ENCODE data around the gene CRYBG1. TPM values are rescaled to one million over a fixed set of nuclear protein-coding genes. Genes with fewer than 3 reads are reported as not detected.

The CRYBG1 gene
- total RNA-seq, 2 experiments from 2014 or later = 20.8 to 21.1 TPM

DNA sequence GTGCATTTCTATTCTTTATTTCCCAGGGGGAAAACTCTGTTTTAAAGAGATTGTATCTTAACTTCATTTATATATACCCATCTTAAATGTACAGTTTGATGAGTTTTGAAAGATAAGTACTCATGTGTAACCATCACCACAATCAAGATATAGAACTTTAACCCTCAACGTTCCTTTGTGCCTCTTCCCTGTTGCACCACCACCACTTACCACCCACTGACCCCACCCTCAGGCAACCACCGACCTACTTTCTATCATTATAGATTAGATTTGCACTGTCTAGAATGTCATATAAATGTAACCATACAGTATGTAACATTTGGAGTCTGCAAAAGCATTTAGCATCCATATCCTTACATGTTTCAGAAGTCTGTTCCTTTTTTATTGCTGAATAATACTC is 147.8 kb downstream of the CRYBG1 start:
- DNase-seq (no peak), ATAC-seq (no peak)
- ChIA-PET POLR2A (interaction anchor here (0.6 to 5.4 kb wide), 2 partner anchors 13 to 945 kb away, joined by 3 to 70 read pairs; no protein-coding TSS in a partner anchor), CTCF (interaction anchor here (1.1 to 7.8 kb wide), 8 partner anchors 10 to 141 kb away, joined by 3 to 136 read pairs (median 16); no protein-coding TSS in a partner anchor)
- intact Hi-C loops (cut with micrococcal nuclease) = loop anchor here (5.0 kb wide), 1 partner anchor 61 kb away; no protein-coding TSS in a partner anchor
- peaks cover 6% of the 10 kb centered on the region for H3K36me3 Mint-ChIP-seq (ENCODE audit: low read depth)
- H3K27me3 Mint-ChIP-seq = no peaks in the 10 kb centered on the region
- TF ChIP-seq, protein P1, sequence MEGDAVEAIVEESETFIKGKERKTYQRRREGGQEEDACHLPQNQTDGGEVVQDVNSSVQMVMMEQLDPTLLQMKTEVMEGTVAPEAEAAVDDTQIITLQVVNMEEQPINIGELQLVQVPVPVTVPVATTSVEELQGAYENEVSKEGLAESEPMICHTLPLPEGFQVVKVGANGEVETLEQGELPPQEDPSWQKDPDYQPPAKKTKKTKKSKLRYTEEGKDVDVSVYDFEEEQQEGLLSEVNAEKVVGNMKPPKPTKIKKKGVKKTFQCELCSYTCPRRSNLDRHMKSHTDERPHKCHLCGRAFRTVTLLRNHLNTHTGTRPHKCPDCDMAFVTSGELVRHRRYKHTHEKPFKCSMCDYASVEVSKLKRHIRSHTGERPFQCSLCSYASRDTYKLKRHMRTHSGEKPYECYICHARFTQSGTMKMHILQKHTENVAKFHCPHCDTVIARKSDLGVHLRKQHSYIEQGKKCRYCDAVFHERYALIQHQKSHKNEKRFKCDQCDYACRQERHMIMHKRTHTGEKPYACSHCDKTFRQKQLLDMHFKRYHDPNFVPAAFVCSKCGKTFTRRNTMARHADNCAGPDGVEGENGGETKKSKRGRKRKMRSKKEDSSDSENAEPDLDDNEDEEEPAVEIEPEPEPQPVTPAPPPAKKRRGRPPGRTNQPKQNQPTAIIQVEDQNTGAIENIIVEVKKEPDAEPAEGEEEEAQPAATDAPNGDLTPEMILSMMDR (IDR thresholded peaks at IDR 0.05) = no peak
- H3K4me1 Mint-ChIP-seq (ENCODE audit: low read depth) = peaks cover 11% of the 10 kb centered on the region
- H3K4me3 Mint-ChIP-seq = no peak overlapping the region
- no peak overlapping the region for H3K27ac Mint-ChIP-seq
- H3K9me3 Mint-ChIP-seq = no peaks in the 10 kb centered on the region

DNA sequence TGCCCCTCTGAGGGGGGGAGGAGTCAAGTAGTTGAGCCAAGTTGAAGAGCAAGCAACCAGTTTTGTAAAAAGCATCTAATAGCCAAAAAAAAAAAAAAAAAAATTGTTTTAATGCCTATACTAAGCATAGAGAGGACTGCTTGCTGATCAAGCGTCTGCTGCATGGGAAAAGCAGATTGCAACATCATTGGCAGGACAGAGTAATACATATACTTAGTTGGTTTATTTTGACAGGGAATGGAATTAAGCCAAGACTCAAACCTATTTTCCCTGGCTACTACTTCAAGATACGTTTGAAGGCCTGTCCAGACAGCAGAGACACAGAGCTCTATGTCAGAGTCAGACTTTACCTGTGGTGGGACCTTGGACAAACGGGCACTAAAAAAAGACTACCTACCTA is 148.3 kb downstream of the CRYBG1 start:
- DNase-seq = no peak
- Mint-ChIP-seq H3K36me3 (ENCODE audit: low read depth) (peaks cover 6% of the 10 kb centered on the region), H3K4me3 (peak overlapping the region; percentile 90), H3K27ac (no peak overlapping the region), H3K27me3 (no peaks in the 10 kb centered on the region), H3K9me3 (no peaks in the 10 kb centered on the region), H3K4me1 (ENCODE audit: low read depth) (peaks cover 15% of the 10 kb centered on the region)
- ChIA-PET POLR2A (interaction anchor here (0.6 to 5.4 kb wide), 5 partner anchors 12 to 158 kb away, joined by 3 to 70 read pairs (median 4); no protein-coding TSS in a partner anchor), CTCF (interaction anchor here (0.9 to 7.8 kb wide), 17 partner anchors 11 to 142 kb away, joined by 3 to 136 read pairs (median 5); no protein-coding TSS in a partner anchor)
- no peak for ATAC-seq
- TF ChIP-seq, protein P1 (IDR thresholded peaks at IDR 0.05) = peak; percentile 7
- intact Hi-C loops (cut with micrococcal nuclease) = loop anchor here (5.0 kb wide), 1 partner anchor 62 kb away; no protein-coding TSS in a partner anchor

DNA sequence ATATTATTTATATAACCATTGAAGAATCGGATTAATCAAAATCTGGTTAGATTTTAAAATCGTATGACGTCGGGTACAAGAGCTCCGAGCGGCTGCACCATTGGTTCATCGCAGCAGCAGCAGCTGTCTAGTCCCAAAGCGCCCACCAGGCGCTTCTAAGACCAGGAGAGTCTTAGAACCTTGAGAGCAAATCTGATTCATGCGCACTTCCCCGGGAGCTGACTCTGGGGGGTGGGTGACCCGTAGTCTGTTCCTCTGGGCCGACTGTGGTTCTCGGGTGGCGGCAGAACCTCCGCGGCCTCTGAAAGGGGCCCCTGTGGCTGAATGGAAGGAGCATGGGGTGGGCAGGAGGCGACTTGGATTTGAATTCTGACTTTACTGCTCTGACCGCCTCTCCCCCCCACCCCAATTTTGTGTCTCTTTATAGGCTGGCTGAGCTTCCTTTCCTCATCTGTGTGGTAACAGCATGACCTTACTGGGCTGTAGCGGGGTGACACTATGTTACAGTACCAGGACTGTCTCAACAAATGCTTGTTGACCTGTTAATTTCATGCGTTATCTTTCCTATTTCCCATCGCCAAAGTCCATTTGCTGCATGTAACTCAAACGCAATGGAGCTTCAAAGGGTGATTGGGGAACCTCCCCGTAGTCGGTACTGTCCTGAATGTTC is 149.0 kb downstream of the CRYBG1 start:
- Mint-ChIP-seq H3K9me3 (no peaks in the 10 kb centered on the region), H3K27me3 (no peaks in the 10 kb centered on the region), H3K4me1 (ENCODE audit: low read depth) (peaks cover 22% of the 10 kb centered on the region), H3K27ac (peak overlapping the region; percentile 71), H3K36me3 (ENCODE audit: low read depth) (peaks cover 6% of the 10 kb centered on the region), H3K4me3 (peak overlapping the region; percentile 90)
- intact Hi-C loops (cut with micrococcal nuclease) = loop anchor here (5.0 kb wide), 2 partner anchors 53 to 62 kb away; no protein-coding TSS in a partner anchor
- CTCF ChIA-PET = interaction anchor here (0.6 to 7.8 kb wide), 23 partner anchors 12 to 470 kb away, joined by 3 to 136 read pairs (median 4); no protein-coding TSS in a partner anchor
- ATAC-seq = peak; percentile 55
- peak; percentile 76 for DNase-seq
- POLR2A ChIA-PET = interaction anchor here (0.6 to 5.4 kb wide), 11 partner anchors 9 to 158 kb away, joined by 3 to 70 read pairs (median 3); no protein-coding TSS in a partner anchor
- TF ChIP-seq, protein P1 (IDR thresholded peaks at IDR 0.05) = peak; percentile 43

DNA sequence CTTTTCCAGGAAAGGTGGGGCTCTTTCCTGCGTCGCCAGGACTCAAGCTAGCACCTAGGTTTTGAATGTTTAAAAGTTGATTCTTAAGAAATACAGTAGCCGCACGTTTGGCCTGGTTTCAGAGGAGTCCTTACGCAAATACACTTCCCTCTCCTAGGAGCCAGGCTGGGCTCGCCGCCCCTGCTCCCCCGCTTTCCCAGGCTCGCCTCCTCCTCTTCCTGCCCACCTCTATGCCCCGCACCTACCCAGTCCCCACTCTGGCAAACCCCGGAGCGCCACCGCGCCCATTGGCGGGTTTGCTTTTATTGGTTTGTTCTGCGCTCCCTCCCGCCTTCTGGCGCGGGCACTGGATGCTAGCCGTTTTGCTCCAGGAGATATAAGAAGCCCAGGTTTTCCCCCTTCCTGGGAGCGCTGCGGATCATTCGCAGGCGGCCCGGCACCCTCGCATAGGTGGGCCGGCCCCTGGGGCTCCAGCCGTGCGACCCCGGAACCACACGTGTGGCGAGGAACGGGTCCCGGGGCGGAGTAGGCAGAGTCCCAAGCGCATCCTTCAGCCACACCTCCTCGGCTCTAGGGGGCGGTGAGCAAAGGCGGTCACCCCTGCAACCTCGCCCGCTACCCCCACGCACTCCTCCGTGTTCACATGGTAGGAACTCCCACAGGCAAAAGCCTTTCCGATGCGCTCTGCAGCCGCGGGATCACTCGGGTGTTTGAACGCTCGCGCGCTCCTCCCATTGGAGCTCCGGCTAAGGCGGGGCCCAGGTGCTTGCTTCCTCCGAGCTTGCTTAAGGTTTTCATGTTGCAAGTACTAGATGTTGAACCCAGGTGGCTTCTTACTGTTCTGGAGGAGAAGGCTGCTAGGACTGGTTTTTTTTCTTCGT is 149.8 kb downstream of the CRYBG1 start:
- DNase-seq (peak; percentile 85), ATAC-seq (peak; percentile 42)
- H3K27ac Mint-ChIP-seq = peak overlapping the region; percentile 71
- H3K36me3 Mint-ChIP-seq (ENCODE audit: low read depth) = peaks cover 6% of the 10 kb centered on the region
- TF ChIP-seq, protein P1 (IDR thresholded peaks at IDR 0.05) = no peak
- no peaks in the 10 kb centered on the region for H3K27me3 Mint-ChIP-seq
- intact Hi-C loops (cut with micrococcal nuclease) = loop anchor here (5.0 kb wide), 1 partner anchor 52 kb away; no protein-coding TSS in a partner anchor
- ChIA-PET POLR2A (interaction anchor here (0.8 to 5.4 kb wide), 7 partner anchors 9 to 99 kb away, joined by 3 to 70 read pairs (median 4); no protein-coding TSS in a partner anchor), CTCF (interaction anchor here (0.6 to 7.8 kb wide), 22 partner anchors 13 to 469 kb away, joined by 3 to 136 read pairs (median 4); no protein-coding TSS in a partner anchor)
- H3K4me3 Mint-ChIP-seq = peak overlapping the region; percentile 90
- H3K9me3 Mint-ChIP-seq = no peaks in the 10 kb centered on the region
- H3K4me1 Mint-ChIP-seq (ENCODE audit: low read depth) = peaks cover 29% of the 10 kb centered on the region

Measured in activated CD8-positive, alpha-beta T cell treated with anti-CD3 and anti-CD28 coated beads for 36 hours (primary cell).